Stomach smooth muscle (tissue), 2 donors: ENCODE measurements around the gene CTSS.

ENCODE experiments used
- H3K27ac ChIP-seq: one replicate; pipeline ENCODE4 v1.7.0; 2013; ENCODE audit warnings: mild to moderate bottlenecking, low read length, inconsistent platforms
- H3K27me3 ChIP-seq, 2 donors: one replicate each; pipeline ENCODE4 v1.7.0; 2013; ENCODE audit warnings: low read length in 2 of 2; ENCODE audit not compliant: insufficient read depth in 2 of 2, control insufficient read depth in 1 of 2
- H3K36me3 ChIP-seq, 2 donors: one replicate each; pipeline ENCODE4 v1.7.0; 2013; ENCODE audit warnings: low read length in 2 of 2; ENCODE audit not compliant: control insufficient read depth in 2 of 2, insufficient read depth in 2 of 2
- H3K4me1 ChIP-seq: one replicate; pipeline ENCODE4 v1.7.0; 2013; ENCODE audit warnings: low read length; ENCODE audit not compliant: control insufficient read depth, insufficient read depth
- H3K4me3 ChIP-seq, 2 donors: one replicate each; pipeline ENCODE4 v1.7.0; 2013; ENCODE audit warnings: low read length in 2 of 2
- H3K9ac ChIP-seq, 2 donors: one replicate each; pipeline ENCODE4 v1.7.0; 2013; ENCODE audit warnings: low read length in 2 of 2, mild to moderate bottlenecking in 1 of 2
- H3K9me3 ChIP-seq, 2 donors: one replicate each; pipeline ENCODE4 v1.7.0; 2013; ENCODE audit warnings: low read length in 2 of 2; ENCODE audit not compliant: control insufficient read depth in 2 of 2
- donor health status: healthy.
- donor health status: Pancreatic carcinoma.

The CTSS gene

GRCh38 chr1:150765296-150765976, at the start of gene CTSS:
CTSS (minus strand) TSS chr1:150765778; CDS start chr1:150764763, 1,015 bp downstream.
- Histone ChIP-seq H3K4me3 (peak within 1 kb of the TSS; percentile 29 to 43), H3K9ac (peak within 1 kb of the TSS; percentile 38 to 41), H3K27me3 (no peaks in the 10 kb centered on the region), H3K4me1 (no peaks in the 10 kb centered on the region), H3K27ac (no peak within 1 kb of the TSS), H3K36me3 (no peaks in the 10 kb centered on the region), H3K9me3 (no peaks in the 10 kb centered on the region)

GRCh38 chr1:150813028-150813707, 47.6 kb upstream of the CTSS start:
- H3K36me3 ChIP-seq: peaks cover 52 to 53% of the 10 kb centered on the region in 2 donors
- H3K4me1 ChIP-seq: no peaks in the 10 kb centered on the region
- H3K9ac ChIP-seq: no peak overlapping the region
- H3K27me3 ChIP-seq: no peaks in the 10 kb centered on the region
- no peaks in the 10 kb centered on the region for H3K9me3 ChIP-seq
- H3K4me3 ChIP-seq: no peak overlapping the region
- H3K27ac ChIP-seq: no peak overlapping the region

GRCh38 chr1:150810958-150811659, 45.5 kb upstream of the CTSS start:
- Histone ChIP-seq H3K36me3 (peaks cover 37% of the 10 kb centered on the region in 2 donors), H3K27me3 (no peaks in the 10 kb centered on the region), H3K9ac (peak overlapping the region in 1 of 2 donors; percentile 14), H3K9me3 (no peaks in the 10 kb centered on the region), H3K4me1 (no peaks in the 10 kb centered on the region), H3K4me3 (no peak overlapping the region), H3K27ac (no peak overlapping the region)

GRCh38 chr1:150809651-150810050, 44.1 kb upstream of the CTSS start:
- no peaks in the 10 kb centered on the region for H3K27me3 ChIP-seq
- H3K4me1 ChIP-seq: no peaks in the 10 kb centered on the region
- no peak overlapping the region for H3K9ac ChIP-seq
- no peak overlapping the region for H3K4me3 ChIP-seq
- no peak overlapping the region for H3K27ac ChIP-seq
- peaks cover 32 to 33% of the 10 kb centered on the region in 2 donors for H3K36me3 ChIP-seq
- no peaks in the 10 kb centered on the region for H3K9me3 ChIP-seq

GRCh38 chr1:150808846-150809245, 43.3 kb upstream of the CTSS start:
- Histone ChIP-seq H3K27me3 (no peaks in the 10 kb centered on the region), H3K9me3 (no peaks in the 10 kb centered on the region), H3K4me3 (no peak overlapping the region), H3K4me1 (no peaks in the 10 kb centered on the region), H3K36me3 (peaks cover 25 to 28% of the 10 kb centered on the region in 2 donors), H3K9ac (no peak overlapping the region), H3K27ac (no peak overlapping the region)

GRCh38 chr1:150808121-150808520, 42.5 kb upstream of the CTSS start, which contains the start of gene CTSK:
CTSK (minus strand) TSS chr1:150808260; CDS start chr1:150806805, 1,455 bp downstream.
- Histone ChIP-seq H3K27me3 (no peaks in the 10 kb centered on the region), H3K4me1 (no peaks in the 10 kb centered on the region), H3K4me3 (peak within 1 kb of the TSS; percentile 6 to 58), H3K27ac (no peak within 1 kb of the TSS), H3K9ac (peak within 1 kb of the TSS in 1 of 2 donors; percentile 10), H3K9me3 (no peaks in the 10 kb centered on the region), H3K36me3 (peaks cover 22 to 29% of the 10 kb centered on the region in 2 donors)

- Histone ChIP-seq H3K27ac (no peak overlapping the region), H3K9ac (no peak overlapping the region), H3K4me3 (peak overlapping the region; percentile 6 to 58), H3K4me1 (no peaks in the 10 kb centered on the region), H3K27me3 (no peaks in the 10 kb centered on the region), H3K9me3 (no peaks in the 10 kb centered on the region), H3K36me3 (peaks cover 18 to 25% of the 10 kb centered on the region in 2 donors)
Observed at GRCh38 chr1:150807249-150808023, 41.9 kb upstream of the CTSS start.

GRCh38 chr1:150805899-150806298, 40.3 kb upstream of the CTSS start:
- Histone ChIP-seq H3K9me3 (no peaks in the 10 kb centered on the region), H3K36me3 (peaks cover 5 to 18% of the 10 kb centered on the region in 2 donors), H3K4me1 (no peaks in the 10 kb centered on the region), H3K4me3 (no peak overlapping the region), H3K27me3 (no peaks in the 10 kb centered on the region), H3K27ac (no peak overlapping the region), H3K9ac (no peak overlapping the region)

- H3K36me3 ChIP-seq: peaks cover 5 to 13% of the 10 kb centered on the region in 2 donors
- no peak overlapping the region for H3K27ac ChIP-seq
- H3K9me3 ChIP-seq: no peaks in the 10 kb centered on the region
- H3K4me1 ChIP-seq: no peaks in the 10 kb centered on the region
- H3K9ac ChIP-seq: no peak overlapping the region
- no peaks in the 10 kb centered on the region for H3K27me3 ChIP-seq
- no peak overlapping the region for H3K4me3 ChIP-seq
Observed at GRCh38 chr1:150804671-150805070, 39.1 kb upstream of the CTSS start.

- Histone ChIP-seq H3K27me3 (no peaks in the 10 kb centered on the region), H3K4me3 (no peak overlapping the region), H3K36me3 (peaks cover 25 to 42% of the 10 kb centered on the region in 2 donors), H3K9ac (no peak overlapping the region), H3K4me1 (no peaks in the 10 kb centered on the region), H3K9me3 (no peaks in the 10 kb centered on the region), H3K27ac (no peak overlapping the region)
Observed at GRCh38 chr1:150799089-150799488, 33.5 kb upstream of the CTSS start.
